GM19099 (cell line): ENCODE results near the gene RNF150.

Experiments used
- POLR2A ChIP-seq: IDR thresholded peaks from 3 replicates; pipeline ENCODE4 v1.6.1; 2011; ENCODE audit warnings: low read depth; ENCODE audit not compliant: insufficient read length; ENCODE audit errors: extremely low read depth

The RNF150 gene

DNA sequence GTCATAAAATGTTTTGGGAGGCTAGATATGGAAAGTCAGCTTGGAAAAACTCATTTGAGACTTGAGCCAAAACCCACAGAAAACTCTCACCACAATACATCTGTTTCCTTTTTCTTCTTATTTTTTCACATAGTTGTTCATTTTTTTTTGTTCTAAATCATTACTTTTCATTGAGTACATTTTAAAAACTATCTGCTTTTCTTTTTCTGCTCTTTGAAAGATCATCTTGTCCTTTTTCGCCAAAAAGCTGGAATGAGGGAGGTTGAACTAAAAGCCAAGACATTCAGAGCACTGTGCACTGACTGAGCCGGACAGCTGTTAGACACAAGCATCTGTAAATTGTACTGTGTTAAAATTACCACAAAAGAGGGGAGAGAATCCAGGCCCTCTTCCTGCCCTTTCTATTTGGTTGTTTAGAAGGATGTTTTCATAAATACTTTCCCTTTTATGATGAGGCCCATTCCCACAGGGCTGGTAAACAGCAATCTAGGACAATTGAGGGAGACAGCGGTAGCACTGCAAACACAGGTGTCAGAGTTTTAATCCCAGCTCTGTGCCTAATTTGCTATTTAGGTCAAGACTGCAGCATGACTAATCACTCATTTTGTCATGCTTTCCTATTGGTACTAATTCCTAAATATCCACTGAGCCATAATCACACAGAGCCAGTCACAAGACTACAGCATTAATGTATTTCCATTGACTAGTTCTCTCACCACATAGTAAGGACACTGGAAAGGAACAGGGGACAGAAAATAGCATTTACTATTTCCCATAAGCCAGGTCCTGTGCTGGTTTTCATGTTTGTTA lies 7.3 kb upstream of the RNF150 start:
- TF ChIP-seq POLR2A, result no peak

- TF ChIP-seq POLR2A, result no peak
These were observed 1.0 kb upstream of the RNF150 start for GRCh38 chr4:141133999-141134995.

- TF ChIP-seq POLR2A, result no peak
These were observed 542 bp downstream of the RNF150 start for GRCh38 chr4:141132709-141133145.

DNA sequence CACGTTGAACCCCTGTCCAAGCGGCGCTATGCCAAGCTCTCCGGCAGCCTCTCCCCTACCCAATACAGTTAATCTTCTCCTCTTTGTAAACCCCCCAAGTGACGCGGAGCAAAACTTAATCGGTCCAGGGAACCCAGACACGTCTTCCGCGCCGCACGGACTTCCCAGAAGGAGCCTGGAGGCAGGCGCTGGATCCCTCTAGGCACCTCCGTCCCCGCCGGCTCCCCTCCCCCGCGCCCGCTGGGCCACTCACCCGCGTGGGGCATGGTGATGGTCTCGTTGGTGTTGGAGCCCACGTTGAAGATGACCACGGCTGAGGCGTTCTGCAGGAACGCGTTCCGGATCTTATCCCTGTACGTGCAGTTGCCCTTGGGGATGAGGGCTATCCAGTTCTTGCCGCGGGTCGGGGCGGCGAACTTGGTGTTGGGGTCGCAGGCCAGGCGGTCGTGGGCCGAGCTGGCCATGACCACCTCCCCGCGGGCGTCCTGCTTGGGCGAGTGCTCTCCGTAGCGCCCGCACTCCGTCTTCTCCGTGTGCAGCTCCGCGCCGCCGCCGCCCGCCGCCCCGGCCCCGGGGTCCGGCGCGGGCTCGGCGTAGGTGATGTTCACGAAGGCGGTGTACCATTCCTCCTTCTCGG lies 1.1 kb downstream of the RNF150 start:
- TF ChIP-seq POLR2A, result no peak

DNA sequence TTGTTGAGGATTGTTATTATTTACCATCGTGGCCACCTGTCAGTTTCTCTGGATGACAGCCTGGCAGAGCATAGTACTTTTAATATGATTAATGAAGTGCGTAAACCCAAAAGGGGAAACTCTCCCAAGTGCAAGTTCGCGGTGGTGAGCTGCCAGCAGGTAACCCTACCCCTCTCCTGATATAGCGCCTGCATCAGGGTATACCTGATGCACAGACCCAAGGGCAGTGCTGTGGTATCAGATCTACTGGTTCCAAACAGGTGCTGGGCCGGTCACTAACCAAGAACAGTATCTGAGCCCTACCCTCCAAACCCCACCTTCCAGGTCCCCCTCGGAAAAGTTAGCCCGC lies 1.6 kb downstream of the RNF150 start:
- TF ChIP-seq POLR2A, result no peak

DNA sequence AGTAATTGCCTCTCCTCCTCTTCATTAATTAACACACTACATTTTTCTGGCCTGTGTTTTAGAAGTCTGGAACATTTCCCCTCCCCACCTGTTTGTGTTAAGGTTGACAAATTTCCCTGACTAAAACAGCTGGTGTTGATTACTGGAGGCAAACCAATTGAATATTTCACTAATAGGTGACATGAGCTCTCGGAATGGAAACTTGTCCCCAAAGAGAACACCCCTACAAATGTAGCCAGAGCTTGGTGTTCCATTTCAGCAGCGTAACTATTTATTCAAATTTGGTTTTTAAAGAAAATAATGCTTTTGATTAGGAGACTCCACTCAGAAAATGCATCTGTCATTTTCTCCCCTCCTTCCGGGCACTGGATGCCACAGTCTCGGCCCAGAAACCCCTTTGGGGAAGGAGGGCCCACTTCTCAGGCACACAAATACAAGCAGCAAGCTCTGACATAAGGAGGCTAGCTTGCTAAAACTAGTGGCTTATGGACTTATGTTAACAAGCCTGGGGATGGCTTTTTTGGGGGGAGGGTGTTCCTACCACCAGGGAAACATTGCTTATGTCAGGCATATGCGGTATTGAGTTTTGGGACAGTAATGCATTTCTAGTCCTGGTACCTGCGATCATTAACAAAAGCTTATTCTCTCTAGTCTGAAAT lies 2.2 kb downstream of the RNF150 start:
- TF ChIP-seq POLR2A, result no peak

- no peak for TF ChIP-seq POLR2A
These were observed 5.4 kb downstream of the RNF150 start for GRCh38 chr4:141127884-141128283.

GRCh38 chr4:141126769-141127168 lies 6.5 kb downstream of the RNF150 start:
- TF ChIP-seq POLR2A, result no peak

DNA sequence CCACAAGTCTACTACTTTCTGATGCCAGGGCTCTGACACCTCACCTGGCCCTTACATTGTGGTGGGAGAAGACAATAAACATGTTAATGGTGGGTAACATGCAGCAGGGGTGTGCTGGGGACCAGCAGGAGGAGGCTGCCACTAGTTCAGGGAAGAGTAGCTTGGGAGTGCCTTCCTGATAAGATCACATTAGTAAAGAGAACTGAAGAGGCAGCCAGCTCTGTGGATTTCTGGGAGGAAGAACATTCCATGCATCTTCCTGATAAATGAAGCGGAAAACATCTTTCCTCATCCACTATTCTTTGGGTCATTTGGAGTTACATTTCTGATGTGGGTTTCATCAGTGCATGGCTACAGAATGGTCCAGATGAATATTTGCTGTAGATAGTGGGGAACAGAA lies 9.0 kb downstream of the RNF150 start:
- no peak for TF ChIP-seq POLR2A

- no peak for TF ChIP-seq POLR2A
These were observed 11.4 kb downstream of the RNF150 start for GRCh38 chr4:141121768-141122454.

GRCh38 chr4:141121101-141121500 lies 12.2 kb downstream of the RNF150 start:
- TF ChIP-seq POLR2A, result no peak

DNA sequence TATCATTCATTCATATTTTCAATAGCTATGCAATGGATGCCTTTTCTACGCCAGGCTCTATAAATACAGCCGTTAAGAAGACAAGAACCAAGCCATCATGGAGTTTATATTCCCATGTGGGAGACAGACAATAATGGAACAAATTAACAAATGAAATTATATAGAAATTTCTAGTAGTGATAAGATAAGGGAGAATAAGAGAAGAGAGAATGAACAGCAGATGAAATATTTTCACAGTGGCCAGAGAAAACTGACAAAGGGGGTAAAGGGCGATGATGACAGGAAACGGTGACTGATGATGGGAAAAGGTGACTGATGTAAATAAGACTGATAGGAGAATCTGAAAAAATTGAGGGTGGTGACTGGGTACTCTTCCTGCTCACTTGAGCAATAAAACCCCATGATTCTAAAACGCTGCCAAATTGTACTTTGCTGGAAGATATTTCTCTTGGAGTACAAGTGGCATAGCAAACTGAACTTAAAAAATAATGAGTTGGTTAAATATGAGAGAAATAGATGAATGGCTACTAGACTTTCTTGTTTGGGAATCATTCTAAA lies 13.2 kb downstream of the RNF150 start:
- no peak for TF ChIP-seq POLR2A

GRCh38 chr4:141119071-141119470 lies 14.2 kb downstream of the RNF150 start:
- no peak for TF ChIP-seq POLR2A

DNA sequence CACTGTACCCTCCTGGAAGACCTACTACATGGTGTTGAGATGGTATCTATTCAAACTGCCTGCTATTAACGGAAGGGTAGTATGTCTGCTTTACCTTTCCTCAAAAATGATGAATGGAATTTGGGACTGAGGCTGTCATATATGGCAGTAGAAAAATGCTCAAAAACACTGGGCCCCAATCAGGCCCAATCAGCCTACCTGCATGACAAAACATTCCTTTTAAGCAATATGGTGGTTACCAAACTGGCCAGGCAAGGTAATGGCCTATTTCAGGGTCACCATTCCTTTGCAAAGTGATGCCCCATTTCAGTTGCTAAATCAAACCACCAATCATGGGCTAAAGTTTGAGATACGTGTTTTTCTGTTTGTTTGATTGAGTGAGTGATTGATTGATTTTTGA lies 14.9 kb downstream of the RNF150 start:
- TF ChIP-seq POLR2A, result no peak
